Eye (tissue), 1 donor: Measurements from ENCODE around the gene HSPBAP1.
A peak's percentile ranks its signal among the peaks of the same experiment; 100 is the strongest.

Experiments
- DNase-seq: peaks from one replicate; pipeline ENCODE4 v3.0.0-alpha.2; 2015

Gene HSPBAP1, protein sequence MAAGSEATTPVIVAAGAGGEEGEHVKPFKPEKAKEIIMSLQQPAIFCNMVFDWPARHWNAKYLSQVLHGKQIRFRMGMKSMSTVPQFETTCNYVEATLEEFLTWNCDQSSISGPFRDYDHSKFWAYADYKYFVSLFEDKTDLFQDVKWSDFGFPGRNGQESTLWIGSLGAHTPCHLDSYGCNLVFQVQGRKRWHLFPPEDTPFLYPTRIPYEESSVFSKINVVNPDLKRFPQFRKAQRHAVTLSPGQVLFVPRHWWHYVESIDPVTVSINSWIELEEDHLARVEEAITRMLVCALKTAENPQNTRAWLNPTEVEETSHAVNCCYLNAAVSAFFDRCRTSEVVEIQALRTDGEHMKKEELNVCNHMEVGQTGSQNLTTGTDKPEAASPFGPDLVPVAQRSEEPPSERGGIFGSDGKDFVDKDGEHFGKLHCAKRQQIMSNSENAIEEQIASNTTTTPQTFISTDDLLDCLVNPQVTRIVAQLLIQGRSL

DNA sequence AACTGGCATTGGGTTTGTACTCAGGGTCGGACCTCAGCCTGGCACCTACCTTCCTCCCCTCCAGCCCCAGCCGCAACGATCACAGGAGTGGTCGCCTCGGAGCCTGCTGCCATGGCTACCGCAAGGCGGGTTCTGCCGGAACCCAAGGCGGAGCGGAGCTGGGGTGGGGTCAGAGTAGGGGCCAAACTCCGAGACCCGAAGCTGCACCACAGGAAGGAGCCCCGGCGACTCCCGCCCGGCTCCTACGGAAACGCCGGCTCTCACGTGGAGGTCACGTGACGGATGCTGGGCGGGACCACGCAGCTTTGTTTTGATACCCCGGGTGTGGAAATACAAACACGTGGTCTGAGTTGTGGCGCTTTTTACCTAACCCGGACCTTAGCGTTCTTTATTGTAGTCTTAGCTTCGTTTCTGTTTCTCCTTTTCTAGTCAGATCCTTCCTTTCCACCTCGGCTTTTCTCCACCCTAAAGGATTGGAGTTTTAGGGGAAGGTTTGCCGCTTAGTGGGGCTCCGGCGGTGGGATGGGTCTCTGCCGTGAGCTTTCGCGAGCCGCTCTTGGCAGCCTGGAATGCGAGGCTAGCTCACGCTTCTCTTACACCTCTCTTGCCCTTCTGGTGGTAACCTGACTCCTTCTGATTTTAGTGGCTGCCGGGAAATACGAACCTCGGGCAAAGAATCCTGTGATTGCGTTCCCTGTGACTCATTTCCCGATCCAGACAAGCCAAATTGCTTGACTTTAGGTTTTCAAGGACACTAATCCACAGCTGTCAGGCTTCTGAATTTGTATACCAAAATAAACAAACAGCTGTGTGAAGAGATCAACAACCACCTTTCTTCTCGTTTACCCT is at the start of gene HSPBAP1:
HSPBAP1 (minus strand) TSS at position 264 of the 849 bp plus-strand sequence; CDS start at position 113, 151 bp downstream.
- DNase-seq: peak; percentile 96

DNA sequence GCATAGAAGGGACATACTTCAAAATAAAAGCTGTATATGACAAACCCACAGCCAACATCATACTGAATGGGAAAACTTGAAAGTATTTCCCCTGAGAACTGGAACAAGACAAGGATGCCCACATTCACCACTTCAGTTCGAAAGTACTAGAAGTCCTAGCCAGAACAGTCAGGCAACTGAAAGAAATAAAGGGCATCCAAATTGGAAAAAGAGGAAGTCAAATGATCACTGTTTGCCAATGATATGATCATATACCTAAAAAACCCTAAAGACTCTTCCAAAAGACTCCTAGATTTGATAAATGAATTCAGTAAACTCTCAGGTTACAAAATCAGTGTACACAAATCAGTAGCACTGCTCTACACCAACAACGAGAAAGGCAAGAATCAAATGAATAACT is 42.0 kb upstream of the HSPBAP1 start:
- no peak for DNase-seq

DNA sequence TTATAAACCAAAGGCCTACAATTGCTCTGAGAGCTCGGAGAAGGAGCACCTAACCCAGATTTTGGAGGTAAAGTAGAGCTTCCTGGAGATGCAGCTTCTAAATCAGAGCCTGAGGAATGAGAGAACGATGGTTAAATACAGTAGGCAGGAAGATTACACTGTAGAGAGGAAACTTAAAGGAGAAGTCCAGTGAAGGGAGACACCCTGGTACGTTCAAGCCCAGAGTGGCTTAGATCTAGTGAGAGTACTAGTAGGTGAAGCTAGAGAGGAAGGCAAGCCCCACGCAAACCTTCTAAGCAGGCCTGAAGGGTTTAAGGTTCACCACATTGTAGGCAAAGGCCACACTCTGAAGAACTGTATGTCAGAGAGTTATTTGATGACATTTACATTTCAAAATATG is 34.6 kb upstream of the HSPBAP1 start:
- DNase-seq: no peak

DNA sequence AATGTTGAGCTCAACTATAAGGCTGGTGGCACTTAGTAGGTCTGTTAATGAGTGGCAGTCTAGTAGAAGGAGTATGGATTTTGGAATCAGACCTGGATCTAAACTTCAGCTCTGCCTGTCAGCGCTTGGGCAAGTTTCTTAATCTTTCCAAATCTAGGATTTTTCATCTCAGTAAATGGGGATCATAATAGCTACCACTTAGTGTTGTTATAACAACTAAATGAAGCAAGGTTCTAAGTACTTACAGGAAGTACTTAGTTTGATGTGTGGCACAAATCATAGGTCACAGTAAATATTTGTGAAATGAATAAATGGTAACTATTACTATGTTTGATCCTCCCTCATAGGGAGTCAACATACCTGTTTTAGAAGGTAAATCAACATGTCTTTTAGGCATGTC is 32.6 kb upstream of the HSPBAP1 start:
- DNase-seq: no peak

DNA sequence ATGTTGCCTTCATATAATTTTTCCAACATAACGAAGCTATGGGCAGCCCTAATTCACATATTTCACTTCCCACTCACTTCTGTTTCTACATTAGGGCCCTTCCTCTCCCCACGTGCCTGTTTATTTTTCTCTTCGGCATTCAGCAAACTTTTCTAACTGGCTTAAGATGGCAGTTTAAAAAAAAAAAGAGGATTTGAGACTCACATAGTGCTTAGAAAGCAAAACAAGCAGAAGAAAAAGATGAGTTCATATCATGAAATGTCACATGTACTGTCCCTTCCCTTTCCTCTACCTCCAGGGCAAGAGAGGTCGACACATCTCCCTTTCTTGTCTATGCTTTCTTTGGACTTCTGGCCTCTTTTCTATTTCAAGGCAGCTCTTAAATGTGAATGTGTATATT is 31.8 kb upstream of the HSPBAP1 start:
- no peak for DNase-seq

DNA sequence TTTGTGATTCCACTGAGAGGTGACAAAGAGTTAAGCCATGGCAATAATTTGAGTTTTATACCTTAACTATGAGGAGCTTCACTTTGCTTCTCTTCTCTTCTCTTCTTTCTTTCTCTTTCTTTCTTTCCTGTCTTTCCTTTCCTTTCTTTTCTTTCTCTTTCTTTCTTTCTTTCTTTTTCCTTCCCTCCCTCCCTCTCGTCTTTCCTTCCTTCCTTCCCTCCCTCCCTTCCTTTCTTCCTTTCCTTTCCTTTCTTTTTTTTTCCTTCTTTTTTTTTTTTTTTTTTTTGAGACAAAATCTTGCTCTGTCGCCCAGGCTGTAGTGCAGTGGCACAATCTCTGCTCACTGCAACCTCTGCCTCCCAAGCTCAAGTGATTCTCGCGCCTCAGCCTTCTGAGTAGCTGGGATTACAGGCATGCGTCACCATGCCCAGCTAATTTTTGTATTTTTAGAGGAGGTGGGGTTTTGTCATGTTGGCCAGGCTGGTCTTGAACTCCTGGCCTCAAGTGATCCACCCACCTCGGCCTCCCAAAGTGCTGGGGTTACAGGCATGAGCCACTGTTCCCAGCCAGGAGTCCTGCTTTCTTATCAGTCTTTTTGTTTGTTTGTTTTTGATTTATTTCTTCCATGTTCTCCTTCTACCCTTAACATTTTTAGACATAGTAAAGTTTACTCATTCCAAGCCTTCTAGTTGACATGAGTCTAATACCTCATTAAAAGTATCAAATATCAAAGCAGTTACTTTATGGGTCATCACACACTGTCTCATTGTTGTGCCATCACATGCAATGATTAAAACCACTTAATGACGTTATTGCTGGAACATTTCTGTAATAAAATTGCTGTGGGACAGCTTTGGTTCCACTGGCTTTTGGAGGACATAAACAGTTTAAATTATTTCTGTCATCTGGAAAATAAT is 31.1 kb upstream of the HSPBAP1 start:
- DNase-seq: peak; percentile 70

DNA sequence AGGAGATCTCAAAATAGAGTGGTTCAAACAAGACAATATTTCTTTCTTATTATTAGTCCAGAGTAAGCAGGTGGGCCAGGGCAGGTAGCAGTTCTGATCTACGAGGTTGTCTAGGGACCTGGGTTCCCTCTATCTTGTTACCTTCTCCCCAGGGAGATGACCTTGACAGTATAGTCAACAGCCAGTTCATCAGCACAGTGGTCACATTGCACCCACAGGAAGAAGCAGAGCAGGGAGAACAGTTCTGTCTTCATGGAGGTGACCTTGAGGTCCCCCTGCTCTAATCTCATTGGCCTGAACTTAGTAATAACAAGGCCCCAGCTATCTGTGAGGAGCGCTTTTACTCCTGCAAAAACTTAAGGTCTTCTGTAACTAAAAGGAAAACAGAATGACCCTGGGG is 23.0 kb upstream of the HSPBAP1 start:
- no peak for DNase-seq

DNA sequence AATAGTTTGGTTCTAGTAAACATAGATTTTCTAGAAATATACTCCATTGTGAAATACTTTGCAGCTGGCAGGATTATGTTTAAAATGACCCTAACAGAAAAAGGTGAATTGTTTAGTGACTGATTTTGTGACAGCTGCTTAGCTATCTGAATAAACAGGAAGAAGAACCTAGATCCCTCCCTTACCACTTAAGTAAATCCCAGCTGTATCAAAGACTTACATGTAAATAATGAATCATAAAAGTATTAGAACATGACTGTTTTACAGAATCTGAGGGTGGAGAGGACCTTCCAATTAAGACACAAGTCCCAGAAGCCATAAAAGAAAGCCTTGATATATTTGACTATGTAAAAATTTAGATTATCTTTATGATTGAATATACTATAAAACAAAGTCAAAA is 17.1 kb upstream of the HSPBAP1 start:
- no peak for DNase-seq

DNA sequence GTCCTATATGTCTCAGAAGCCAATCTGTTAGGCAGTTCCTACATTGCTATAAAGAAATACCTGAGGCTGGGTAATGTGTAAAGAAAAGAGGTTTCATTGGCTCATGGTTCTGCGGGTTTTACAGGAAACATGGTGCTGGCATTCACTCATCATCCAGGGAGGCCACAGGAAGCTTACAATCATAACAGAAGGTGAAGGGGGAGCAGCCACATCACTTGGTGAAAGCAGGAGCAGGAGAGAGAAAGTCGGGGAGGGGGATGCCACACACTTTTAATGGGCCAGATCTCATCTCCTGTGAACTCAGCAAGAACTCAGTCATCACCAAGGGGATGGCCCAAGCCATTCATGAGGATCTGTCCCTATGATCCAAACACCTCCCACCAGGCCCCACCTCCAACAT is 10.3 kb upstream of the HSPBAP1 start:
- no peak for DNase-seq

DNA sequence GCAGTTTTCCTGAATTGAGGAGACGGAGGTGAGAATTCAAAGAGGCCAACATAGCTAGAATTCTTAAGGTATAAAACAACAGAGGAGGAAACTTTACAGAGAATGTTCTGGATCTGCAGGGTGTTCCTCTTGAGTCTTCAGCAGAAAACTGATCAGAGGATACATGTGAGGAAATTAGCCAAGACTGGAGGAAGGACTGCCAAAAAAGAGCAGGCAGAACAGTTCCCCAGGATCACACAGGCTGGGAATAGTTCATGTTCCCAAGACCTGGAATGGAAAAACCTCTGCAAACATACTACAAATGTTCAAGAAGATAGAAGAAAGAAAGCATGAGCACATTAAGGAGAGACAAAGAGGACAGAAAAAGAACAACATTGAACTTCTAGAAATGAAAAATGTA is 8.7 kb upstream of the HSPBAP1 start:
- DNase-seq: no peak

DNA sequence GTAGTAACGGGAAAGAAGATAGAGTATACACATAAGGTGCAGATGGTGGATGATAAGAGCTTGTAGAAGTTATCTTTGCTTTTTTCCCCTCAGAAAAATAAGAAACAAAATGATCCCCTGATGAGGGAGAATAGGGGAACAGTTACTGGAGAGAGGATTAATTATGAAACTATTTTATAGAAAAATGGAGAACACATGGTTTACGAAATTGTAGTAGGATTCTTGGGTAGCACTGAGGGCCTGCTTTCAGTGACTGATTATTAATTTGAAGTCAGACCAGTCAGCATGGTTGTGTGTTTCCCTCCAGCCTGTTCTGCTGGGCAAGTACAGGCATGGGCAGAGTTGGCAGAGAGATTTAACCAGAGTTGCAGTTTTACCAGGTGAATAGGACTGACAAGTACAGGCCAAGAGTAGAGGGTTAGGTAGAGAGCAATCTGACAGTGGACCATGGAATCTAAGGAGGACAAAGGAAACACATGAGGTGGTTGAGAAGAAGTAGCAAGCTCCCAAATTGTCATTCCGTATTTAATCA is 7.1 kb upstream of the HSPBAP1 start:
- no peak for DNase-seq

DNA sequence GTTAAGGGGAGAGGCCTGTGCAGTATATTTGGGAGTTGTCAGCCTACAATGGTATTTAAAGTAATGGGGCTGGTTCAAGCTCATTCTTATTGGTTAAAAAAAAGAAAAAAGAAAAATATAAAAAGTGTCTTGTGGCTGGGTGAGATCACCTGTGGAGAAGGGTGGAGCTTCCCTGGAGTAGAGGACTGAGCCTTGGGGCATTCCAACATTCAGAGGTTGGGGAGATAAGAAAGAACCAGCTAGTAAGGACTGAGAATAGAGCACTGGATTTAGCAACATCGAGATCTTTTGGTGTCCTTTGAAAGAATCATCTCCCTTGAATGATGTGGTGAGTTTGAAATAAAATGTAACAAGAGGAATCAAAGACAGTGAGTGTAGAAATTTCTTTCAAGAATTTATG is 6.4 kb upstream of the HSPBAP1 start:
- DNase-seq: no peak

DNA sequence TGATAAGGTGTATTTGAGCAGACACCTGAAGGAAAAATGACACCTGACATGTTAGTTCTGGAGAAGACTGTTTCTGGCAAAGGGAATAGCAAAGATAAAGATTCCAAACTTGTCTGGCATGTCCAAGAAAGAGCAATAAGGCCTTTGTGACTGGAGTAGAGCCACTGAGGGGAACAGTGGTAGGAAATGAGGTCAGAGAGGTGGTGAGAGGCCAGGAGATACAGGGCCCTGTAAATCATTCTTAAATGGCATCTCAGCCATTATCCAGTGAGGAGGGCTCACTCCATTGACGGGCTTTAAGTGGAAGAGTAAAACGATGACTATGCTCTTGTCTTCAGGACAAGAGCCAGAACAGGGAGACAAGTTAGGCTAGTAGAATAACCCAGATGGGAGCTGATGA is 5.7 kb upstream of the HSPBAP1 start:
- DNase-seq: no peak

DNA sequence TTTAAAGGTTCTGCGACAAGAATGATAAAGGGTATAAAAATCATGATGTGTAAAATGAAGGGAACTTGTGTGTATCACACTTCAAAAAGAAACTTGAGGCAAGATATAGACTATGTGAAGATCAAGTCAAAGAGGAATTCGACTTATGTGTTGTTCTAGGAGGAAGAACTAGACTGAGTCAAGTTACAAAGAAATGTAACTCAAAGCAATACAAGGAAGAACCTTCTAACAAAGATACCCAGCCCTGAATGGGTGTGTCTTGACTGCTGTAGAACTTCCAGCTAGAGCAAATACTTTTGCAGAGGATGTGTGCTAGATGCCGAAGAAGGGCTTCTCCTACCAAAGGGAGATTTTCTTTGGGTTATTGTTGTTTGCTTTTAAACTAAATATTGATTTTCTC is 3.7 kb upstream of the HSPBAP1 start:
- DNase-seq: no peak

DNA sequence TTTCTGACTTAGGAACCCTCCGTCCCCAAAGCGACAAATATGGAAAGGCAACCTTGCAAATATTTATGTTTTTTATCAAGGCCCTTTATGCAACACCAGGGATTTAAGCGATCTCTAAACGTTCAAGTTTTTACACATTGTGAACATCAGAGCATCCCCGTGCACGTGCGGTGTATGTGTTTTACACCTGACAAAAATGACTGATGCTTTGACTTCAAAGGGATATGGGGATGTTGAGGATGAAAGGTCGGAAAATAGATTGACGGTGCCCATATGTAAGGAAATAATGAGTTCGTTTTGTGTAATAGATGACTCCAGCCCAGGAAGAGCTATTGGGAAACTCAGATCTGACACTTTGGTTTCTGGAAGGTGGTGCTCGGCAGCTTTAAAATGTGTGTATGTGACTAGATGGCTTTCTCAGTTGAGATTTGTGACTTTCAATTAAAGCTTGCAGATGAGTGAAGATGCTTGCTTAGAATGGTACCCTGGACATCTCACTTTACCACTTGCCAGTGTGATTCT is 2.1 kb upstream of the HSPBAP1 start:
- DNase-seq: no peak

DNA sequence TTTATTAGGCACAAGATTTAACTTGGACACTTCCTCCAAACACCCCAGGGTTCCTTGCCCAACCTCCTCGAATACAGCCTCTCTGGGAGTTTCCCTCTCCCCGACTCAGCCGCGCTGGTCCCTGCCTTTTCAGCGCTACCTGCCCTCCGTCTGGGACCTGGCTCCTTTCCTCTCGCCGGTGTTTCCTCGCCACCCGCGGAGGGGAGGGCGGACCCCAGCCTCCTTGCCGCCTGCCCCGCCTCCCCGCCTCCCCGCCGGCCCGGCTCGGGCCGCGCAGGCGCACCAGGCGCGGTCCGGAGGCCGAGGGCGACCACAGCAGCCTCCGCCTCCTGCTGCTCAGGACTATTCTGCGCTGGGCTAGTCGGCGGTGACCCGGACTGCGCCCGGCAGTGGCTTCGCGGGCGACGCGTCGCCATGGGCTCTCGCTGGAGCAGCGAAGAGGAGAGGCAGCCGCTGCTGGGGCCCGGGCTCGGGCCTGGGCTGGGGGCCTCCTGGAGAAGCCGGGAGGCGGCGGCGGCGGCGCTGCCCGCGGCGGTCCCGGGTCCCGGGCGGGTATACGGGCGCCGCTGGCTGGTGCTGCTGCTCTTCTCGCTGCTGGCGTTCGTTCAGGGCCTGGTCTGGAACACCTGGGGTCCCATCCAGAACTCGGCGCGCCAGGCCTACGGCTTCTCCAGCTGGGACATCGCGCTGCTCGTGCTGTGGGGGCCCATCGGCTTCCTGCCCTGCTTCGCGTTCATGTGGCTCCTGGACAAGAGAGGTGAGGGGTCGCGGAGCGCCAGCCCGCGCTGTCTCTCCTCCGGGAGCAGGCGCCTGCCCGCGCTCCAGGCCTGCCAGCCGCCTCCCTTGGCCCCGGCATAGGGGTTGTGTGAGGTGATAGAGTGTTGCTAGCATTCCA is 1.4 kb upstream of the HSPBAP1 start, which contains the start of gene SLC49A4:
SLC49A4 (plus strand) TSS at position 291 of the 895 bp plus-strand sequence; CDS start at position 415, 124 bp downstream.
- DNase-seq: peak; percentile 90

DNA sequence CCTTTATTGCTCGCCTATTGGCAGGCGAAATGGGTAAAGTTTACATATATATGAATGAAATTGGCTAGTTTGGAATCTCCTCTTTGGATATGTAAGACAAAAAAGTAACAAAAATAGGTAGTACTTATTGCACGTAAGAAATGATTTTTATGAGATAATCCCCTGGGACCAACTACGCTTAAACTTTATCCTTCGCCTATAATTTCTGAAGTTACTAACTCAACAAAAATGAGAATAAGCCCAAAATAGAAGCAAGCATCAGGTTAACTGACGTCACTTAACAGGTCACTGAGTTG is 800 bp upstream of the HSPBAP1 start:
- DNase-seq: no peak

DNA sequence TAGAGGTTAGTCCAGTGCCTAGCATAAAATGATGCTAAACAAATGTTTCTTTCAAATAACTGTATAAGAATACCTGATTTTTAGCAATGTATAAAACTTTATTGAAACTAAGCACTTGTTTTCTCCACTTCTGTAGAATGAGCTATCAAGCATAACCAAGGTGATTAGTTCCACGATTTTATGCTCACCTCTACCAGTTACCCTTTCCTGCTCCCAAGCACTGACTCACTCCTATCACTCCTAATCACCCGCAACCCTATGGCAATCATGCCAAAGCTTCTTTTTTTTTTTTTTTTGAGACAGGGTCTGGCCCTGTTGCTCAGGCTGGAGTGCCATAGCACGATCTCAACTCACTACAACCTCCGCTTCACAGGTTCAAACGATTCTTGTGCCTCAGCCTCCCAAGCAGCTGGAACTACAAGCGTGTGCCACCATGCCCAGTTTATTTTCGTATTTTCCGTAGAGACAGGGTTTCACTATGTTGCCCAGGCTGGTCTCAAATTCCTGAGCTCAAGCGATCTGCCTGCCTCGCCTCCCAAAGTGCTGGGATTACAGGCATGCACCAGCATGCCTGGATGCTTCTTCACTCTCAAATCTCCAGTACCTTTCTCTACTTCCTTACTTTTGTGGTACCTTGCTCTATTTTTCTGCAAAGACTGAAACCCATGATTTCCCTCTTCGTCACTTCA is 3.9 kb downstream of the HSPBAP1 start:
- DNase-seq: no peak

DNA sequence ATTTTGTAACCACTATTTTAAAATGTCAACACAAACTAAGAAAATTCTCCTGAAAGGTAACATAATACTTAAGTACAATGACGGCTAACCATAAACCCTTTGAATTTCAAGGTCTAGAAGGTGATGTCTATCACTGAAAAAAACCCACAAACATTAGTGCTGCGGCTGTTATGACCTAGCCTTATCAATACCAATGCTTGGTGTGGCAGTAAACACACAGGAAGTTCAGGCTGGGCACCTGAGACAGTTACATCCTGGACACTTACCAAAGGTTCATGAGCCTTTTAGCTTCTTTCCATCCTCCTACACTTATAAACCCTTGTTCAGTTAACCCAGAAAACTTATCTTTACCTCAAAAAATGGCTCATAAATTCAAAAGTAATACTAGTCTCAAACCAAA is 5.8 kb downstream of the HSPBAP1 start:
- DNase-seq: no peak

DNA sequence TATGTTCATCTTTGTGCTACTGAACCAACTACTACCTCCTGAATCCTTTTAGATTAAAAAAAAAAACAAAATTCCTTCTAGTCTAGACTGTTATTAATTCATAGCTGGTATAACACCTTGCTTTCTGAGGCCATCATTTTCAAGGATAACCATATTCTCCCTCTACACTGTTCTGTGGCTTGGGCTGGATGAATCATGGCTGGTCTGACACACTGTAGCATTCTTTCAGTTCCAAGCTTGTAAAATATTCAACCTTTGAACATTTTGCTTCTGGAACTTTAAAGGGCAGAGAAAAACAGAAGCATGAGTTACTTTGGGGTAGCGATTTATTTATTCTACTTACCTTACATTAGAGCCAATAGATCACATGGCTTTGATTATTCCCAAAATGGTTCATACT is 7.6 kb downstream of the HSPBAP1 start:
- DNase-seq: no peak

DNA sequence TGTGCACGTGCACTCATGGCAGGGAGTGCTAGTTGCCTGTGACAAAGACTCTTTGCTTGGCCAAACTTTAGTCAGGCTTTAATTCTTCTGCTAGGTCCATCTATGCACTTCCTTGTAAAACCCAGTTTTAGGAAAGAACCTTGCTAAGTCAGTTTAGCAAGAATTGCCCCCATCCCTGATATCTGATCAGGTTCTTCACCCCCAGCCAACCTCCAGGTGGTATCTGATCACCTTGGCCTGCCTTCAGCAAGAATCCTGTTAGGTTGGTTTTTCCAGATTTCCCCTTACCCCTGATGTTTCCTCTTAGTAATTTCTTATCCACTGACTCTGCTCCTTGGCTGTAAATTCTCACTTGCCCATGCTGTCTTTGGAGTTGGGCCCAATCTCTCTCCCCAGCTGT is 8.4 kb downstream of the HSPBAP1 start:
- DNase-seq: no peak
